GM18520 (cell line): Measurements from ENCODE around the gene GSS.

Experiments used
- ATAC-seq: cut with Tn5 transposase; IDR thresholded peaks from one replicate; pipeline ENCODE4 v1.9.1; 2021; ENCODE audit not compliant: unreplicated experiment

Gene GSS

DNA sequence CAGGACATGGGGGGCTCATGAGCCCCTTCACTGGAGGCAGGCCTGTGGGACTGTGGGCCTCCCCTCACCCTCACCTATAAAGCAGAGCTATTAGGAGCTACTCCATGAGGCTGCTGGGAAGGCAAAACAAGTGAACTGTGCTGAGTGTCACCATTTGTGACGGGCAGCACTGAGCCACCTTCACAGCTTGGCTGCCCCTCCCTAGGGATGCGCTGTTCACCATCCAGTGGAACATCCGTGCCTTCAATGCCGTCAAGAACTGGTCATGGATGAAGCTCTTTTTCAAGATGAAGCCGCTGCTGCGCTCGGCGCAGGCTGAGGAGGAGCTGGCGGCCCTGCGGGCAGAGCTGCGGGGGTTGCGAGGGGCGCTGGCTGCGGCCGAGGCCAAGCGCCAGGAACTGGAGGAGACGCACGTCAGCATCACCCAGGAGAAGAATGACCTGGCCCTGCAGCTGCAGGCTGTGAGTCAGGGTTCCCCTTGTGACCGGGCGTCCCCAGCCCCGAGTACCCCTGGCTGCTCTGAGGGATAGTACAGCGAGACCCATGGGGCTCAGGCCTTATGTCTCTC lies 38.4 kb upstream of the GSS start:
- no peak for ATAC-seq

DNA sequence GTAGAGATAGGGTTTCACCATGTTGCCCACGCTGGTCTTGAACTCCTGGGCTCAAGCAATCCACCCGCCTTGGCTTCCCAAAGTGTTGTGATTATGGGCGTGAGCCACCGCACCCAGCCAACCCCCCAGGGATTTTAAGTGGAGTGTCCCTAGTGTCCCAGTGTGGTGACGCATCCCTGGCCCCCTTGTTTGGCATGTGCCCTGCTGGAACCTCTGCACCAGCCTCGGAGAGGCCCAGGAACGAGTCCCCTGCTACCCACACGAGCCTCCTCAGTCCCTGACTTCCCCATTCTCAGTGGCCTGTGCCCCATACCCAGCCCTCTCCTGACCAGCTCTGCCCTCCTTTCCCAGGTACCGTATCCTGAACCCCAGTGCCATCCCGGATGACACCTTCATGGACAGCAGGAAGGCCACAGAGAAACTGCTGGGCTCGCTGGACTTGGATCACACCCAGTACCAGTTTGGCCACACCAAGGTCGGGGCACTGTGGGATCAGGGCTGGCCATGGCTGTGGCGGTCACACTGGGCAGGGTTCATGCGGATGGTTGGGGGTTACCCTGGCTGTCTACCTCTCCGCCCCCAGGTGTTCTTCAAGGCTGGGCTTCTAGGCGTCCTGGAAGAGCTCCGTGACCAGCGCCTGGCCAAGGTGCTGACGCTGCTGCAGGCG lies 37.3 kb upstream of the GSS start:
- ATAC-seq = no peak

DNA sequence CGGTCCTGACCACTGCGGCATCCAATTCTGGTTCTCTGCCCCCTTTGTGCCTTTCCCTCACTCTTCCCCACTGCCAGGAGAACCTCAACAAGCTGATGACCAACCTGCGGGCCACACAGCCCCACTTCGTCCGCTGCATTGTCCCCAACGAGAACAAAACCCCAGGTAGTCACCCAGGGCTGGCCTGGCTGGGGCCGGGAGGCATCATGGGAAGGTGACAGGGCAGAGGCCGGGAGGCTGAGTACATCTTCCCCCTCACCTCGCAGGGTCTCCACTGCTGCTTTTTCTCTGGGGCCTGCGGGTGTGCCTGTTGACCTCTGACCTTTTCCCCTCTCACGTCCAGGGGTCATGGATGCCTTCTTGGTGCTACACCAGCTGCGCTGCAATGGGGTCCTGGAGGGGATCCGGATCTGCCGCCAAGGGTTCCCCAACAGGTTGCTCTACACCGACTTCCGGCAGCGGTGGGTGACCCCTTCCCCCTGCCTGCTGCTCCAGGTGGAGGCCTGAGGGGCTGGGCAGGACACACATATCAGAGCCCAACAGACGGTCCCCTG lies 35.1 kb upstream of the GSS start:
- ATAC-seq = no peak

DNA sequence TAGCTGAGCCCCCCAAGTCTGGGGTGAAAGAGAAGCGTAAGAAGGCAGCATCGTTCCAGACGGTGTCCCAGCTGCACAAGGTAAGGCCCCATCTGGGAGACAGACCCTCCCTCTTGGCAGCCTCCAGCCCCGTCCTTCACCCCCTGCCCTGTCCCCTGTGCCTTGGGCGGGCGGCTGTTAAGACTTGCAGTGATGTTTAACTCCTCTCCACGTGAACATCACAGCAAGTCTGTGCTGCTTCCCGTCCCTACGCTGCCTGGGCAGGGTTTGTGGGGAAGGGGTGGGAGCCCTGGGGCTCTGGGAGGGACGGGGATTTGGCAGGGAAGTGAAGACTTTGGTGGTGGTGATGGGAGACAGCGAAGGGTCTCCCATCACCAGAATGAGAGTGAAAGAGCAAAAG lies 34.6 kb upstream of the GSS start:
- ATAC-seq = no peak

DNA sequence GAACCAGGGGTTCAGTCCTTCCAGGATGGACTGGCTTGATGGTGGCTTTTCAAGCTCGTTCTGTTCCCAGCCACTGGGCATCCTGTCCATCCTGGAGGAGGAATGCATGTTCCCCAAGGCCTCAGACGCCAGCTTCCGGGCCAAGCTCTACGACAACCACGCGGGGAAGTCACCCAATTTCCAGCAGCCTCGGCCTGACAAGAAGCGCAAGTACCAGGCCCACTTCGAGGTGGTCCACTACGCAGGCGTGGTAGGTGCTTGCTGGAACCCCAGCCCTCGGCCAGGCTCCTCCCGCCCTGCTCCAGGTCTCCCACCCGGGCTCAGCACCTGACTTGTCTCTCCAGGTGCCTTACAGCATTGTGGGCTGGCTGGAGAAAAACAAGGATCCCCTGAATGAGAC lies 34.1 kb upstream of the GSS start:
- ATAC-seq = no peak

DNA sequence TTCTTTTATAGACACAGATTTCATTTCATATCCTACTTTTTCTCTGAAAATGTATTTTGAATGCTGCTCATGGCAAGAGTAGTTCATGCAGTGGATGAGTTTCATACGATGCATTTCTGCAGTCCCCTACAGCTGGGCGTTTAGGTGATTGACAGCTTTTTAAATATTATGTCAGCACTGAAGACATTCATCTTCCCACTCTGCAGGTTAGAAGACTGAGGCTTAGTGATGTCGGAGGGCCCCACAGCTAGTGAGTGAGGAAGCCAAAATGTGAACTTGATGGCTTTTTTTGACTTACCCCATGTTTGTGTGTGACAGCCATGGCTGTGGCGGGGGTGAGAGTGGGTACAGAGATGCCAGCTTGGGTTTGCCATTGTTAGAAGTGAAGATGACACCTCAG lies 33.5 kb upstream of the GSS start:
- ATAC-seq = no peak

DNA sequence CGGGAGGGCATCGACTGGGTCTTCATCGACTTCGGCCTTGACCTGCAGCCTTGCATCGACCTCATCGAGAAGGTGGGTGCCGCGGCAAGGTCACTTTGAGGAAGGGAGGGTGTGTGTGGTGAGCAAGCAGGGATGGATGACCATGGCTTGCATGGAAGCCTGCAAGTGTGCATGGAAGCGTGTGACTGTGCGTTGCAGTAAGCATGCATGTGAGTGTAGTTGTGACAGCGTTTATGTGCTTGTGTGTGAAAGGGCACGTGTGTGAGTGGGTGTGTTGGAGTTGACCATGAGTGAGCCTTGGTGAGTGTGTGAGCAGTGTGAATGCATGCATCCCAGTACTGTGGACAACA lies 32.6 kb upstream of the GSS start:
- ATAC-seq = no peak

DNA sequence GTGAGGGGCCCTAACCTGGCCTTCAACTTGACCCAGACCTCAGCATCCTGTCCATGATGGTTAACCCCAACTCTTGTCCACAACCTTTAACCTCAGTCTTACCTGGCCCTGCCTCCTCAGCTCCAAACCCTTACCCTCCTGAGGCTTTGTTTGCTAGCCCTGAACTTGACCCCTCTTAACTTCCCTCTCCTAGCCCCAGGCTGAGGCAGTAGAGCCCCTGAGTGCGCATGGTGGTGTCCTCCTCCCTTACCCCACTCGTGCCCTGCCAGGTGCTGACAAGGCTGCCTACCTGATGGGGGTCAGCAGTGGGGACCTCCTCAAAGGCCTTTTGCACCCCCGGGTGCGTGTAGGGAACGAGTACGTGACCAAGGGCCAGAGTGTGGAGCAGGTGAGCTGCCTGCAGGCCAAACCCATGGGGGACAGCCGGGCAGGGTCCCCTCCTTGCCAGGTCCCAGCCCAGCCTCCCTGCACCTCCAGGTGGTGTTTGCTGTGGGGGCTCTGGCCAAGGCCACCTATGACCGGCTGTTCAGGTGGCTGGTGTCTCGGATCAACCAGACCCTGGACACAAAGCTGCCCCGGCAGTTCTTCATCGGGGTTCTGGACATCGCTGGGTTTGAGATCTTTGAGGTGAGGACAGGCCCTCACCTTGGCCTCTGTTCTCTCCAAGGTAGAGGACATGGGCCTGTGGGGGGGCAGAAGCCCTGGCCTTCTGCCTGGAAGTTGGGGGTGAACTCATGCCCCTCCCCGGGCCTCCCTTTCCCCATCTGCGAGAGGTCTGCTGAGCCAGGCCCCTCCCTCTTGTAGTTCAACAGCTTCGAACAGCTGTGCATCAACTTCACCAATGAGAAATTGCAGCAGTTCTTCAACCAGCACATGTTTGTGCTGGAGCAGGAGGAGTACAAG lies 31.9 kb upstream of the GSS start:
- no peak for ATAC-seq

DNA sequence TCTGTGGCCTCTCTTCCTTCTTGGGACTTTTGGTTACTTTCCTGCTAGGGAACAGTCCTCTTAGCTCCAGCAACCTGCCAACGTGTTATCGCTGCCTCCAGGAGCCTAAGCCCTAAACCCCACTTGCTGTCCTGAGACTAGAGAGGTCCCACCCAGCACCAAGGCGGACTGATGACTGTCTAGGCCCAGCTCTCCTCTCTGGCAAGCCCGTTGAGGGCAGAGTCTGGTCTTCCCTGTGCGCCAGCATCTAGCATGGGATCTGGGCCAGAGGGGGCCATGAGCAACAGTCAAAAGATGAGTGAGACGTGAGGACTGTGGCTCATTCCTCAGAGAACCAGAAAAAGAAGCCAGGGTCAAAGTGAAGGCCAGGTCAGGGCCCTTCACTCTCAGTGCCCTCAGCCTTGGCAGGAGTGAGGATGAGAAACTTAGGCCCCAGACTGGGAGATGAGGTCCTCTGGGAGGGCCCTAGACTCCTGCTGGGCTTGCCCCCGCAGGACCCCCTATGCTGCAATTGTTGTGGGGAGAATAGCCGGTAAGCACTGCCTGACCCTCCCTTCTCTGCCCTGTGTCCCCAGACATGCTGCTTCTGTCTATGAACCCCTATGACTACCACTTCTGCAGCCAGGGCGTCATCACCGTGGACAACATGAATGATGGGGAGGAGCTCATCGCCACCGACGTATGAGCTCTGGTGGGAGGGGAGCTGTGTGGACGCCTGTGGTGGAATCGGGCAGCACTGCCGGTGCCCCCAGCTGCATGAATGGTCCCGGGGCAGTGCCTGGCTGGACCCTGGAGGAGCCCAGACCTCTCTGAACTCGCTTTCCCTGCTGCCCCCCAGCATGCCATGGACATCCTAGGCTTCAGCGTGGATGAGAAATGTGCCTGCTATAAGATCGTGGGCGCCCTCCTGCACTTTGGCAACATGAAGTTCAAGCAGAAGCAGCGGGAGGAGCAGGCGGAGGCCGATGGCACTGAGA lies 31.0 kb upstream of the GSS start:
- ATAC-seq = no peak

DNA sequence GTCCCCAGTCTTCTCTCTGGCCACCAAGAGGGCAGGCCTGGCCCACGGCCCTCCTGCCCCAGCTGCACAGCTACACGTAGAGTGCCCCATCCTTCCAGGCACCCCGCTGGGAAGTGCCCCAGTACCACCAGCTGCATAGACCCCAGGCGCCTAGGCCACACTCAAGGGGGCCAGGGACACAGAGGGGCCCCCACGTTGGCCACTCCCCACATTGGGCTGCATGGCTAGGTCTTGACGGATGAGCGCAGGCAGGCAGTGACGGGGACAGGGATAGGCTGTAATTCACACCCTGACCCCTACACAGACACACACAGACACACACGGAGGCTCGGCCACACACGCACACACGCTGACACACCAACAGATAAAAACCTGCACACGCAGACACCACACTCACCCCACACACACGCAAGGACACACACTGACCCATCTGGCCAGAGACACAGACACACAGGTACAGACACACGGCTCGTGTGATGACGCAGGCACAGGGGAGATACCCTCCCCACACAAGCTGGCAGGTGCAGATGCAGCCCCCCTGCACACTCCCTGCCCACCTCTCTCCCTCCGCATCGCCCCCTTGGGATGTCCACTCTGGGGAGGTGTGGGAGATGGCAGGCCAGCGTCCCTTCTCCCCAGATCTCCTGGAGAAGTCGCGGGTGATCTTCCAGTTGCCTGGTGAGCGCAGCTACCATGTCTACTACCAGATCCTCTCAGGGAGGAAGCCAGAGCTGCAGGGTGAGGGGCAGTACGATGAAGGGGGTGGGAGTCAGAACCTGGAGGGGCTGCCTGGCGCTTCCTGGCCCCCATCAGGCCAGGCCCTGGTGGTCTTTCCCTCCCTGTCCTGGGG lies 30.1 kb upstream of the GSS start:
- ATAC-seq = no peak

DNA sequence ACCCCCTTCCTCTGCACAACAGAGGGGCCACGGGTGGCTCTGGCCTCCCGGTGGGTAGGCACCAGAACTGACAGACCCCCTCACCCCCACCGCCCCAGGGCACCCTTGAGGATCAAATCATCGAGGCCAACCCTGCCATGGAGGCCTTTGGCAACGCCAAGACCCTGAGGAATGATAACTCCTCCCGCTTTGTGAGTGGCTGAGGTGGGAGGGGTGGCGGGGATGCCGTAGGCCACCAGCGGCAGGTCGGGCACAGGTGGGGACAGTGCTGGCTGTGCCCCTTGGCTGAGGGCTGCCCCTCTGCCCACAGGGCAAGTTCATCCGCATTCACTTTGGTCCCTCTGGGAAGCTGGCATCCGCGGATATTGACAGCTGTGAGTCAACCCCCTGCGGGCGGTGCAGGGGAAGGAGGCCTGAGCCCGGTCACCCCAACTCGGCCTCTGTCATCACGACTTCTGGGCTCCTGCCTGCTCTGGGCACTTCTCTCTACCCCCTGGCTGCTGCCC lies 29.2 kb upstream of the GSS start:
- no peak for ATAC-seq

DNA sequence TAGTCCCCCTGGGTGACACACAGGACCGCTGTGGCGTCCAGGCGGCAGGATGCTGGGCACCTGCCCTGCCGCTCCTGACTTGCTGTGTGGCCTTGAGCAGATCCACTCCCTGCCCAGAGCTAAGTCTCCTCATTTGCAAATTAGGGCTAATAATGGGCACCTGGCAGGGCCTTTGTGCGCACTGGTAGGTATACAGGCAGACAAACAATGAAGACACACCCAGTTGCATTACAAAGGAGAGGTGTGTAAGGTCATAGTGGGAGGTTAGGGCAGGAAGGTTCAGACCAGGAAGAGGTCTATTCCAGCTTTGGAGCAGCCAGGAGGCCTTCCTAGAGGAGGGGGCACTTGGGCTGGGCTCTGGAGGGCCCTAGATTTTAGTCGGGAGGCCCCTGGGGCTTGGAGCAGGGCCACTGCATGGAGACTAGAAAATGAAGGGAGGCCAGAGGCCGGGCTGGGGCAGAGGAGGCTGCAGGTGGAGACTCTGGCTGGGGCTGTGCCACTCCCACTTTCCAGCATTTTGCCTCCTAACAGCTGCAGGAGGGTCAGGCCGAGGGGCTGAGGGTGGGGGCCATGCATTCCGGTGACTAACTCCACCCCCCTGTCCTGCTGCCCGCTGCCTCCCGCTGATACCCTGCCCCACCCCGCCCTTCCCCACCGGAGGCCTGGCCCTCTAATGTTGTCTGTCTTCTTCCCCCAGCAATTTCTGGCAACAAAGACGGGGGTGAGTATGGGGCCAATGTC lies 28.6 kb upstream of the GSS start:
- no peak for ATAC-seq

DNA sequence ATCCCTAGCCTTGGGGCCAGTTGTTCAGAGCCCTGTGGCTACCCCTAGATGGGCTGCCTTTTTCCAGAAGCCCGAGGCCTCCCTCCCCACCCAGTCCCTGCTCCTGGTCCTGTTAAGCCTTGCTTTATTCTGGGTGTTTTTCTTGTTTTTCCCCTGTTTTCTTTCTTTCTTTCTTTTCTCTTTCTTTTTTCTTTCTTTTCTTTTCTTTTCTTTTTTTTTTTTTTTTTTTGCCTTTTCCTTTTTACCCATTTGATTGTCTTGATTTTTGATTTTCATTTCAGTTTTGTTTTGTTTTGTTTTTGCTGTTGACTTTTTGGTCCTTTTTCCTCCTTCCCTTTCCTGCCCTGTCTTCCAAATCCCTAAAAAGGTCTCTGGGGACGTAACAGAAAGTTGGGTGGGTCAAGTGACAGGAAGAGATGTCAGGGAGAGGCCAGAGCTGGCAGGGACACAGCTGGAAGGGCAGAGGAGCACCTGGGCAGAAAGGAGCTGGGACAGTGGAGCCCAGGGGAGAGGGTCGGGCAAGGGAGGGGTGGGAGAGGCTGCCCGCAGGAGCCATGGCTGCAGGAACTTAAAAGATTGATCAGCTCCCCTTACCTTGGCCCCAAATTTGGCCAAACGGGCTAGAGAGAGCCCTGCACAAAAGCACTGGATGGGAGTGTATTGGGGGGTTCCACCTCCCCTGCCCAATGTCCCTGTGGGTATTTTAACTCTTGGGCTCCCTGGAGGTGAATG lies 27.6 kb upstream of the GSS start:
- no peak for ATAC-seq

DNA sequence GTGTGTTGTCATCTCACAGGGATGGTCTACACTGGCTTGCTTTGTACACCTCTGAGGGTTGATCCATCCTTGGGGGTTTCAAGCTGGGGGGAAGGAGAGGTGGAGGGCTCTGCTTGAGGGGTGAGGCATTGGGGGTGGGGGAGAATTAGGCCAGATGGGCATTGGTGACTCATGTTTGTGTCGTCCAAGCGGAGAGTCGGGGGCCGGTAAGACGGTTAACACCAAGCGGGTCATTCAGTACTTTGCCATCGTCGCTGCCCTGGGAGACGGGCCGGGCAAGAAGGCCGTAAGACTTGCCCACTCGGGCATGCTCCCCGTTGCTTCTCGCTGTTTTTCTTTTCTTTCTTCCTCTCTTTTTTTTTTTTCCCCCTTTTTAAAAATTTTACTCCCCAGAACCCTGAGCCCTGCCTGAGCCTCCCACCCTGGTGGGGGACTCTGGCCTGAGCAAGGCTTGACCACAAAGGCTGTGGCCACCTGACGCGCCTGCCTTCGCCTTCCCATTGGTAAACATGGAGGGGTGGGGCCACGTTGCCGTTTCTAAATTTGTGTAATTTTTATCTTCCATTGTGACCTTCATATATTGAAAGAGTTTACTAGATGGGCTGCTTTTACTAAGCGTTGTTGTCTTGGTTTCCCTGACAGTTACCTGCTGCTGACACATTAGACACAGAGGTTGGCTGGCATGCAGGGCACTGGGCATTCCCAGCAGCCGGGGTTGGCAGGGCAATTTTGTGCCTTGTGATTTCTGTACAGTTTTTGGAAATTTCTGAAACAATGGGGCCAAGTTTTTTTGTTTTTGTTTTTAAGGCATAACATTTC lies 26.9 kb upstream of the GSS start:
- no peak for ATAC-seq

DNA sequence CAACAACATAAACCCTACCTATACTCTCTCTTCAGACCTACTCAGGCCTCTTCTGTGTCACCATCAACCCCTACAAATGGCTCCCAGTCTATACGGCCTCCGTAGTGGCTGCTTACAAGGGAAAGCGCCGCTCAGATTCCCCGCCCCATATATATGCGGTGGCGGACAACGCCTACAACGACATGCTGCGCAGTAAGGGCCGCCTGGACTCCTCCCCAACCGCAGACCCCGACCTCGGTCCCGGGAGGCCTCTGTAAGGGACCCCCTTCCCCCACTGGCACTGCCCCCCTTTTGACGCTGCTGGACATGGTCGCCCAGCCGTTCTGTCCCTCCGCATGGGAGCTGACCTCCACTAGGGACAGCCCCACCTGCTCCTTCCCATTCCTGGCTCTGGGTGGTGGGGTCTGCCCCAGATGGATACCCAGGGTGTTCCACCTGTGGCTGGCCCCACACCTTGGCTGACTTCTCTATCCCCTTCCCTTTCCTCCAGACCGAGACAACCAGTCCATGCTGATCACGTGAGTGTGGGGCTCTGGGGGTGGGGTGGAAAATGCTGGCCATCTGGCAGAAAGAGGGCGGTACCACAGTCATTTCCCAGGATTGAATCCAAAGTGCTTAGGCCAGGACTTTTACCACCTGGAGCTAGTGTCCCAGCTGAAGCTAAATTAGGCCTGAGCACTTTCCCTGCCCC lies 25.1 kb upstream of the GSS start:
- no peak for ATAC-seq

DNA sequence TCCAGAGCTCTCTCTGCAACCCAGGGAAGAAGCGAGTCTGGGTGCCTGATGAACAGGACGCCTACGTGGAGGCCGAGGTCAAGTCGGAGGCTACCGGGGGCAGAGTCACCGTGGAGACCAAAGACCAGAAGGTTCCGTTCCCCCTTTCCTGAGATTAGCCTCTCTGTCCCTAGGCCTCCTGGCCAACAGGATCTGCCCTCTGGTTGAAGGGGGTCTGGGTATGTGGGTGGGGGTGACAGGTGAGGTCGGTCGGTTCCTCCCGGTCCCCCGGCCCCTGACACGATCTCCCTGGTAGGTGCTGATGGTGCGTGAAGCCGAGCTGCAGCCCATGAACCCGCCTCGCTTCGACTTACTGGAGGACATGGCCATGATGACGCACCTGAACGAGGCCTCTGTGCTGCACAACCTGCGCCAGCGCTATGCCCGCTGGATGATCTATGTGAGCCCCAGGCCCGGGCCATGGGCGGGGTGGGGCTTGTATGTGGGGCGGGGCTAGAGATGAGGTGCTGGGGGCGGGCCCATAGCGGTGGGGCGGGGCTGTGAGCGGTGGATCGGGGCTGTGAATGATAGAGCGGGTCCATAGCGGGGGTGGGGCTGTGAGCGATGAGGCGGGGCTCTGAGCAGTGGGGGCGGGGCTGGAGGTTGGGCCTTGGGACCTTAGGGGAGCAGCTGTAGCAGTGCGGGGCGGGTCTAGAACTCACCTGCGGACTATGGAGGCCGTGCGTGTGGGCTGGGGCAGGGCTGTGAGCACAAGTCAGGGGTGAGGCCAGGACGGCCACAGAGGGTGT lies 24.0 kb upstream of the GSS start:
- no peak for ATAC-seq
